Effector CD4-positive, alpha-beta T cell (primary cell): Measurements from ENCODE around the gene SLC25A44.

Experiments used
- DNase-seq: peaks from one replicate; pipeline ENCODE4 v3.0.0-alpha.2; 2020
- total RNA-seq: gene quantifications from one replicate; lab custom pipeline; 2026; lab: John Stamatoyannopoulos, UW

SLC25A44 gene
- total RNA-seq = 68.7 reads per million, percentile 75 among the genes with 10 or more reads in this experiment

- DNase-seq = peak; percentile 95
These were observed at the start of gene SLC25A44 for GRCh38 chr1:156193488-156194299. Gene SLC25A44 (plus strand): TSS chr1:156194104. CDS start chr1:156199848, 5,744 bp downstream.

- no peak for DNase-seq
These were observed 49.2 kb upstream of the SLC25A44 start for GRCh38 chr1:156144742-156145141.

- DNase-seq = no peak
These were observed 48.3 kb upstream of the SLC25A44 start for GRCh38 chr1:156145650-156146019.

GRCh38 chr1:156146020-156146768, 47.7 kb upstream of the SLC25A44 start:
- no peak for DNase-seq

- no peak for DNase-seq
These were observed 47.0 kb upstream of the SLC25A44 start for GRCh38 chr1:156146769-156147405.

GRCh38 chr1:156148216-156148615, 45.7 kb upstream of the SLC25A44 start:
- DNase-seq = no peak

- DNase-seq = no peak
These were observed 44.3 kb upstream of the SLC25A44 start for GRCh38 chr1:156149374-156150332.

- no peak for DNase-seq
These were observed 43.4 kb upstream of the SLC25A44 start for GRCh38 chr1:156150333-156151011.

GRCh38 chr1:156151093-156151688, 42.7 kb upstream of the SLC25A44 start:
- DNase-seq = no peak

- no peak for DNase-seq
These were observed 41.3 kb upstream of the SLC25A44 start for GRCh38 chr1:156152628-156153027.

GRCh38 chr1:156153362-156153761, 40.5 kb upstream of the SLC25A44 start, which contains the start of gene SEMA4A:
Gene SEMA4A (plus strand): TSS chr1:156153585. CDS start chr1:156154579, 994 bp downstream.
- no peak for DNase-seq

- DNase-seq = no peak
These were observed 39.6 kb upstream of the SLC25A44 start for GRCh38 chr1:156154317-156154749.

- no peak for DNase-seq
These were observed 38.0 kb upstream of the SLC25A44 start for GRCh38 chr1:156155756-156156510.

- no peak for DNase-seq
These were observed 36.4 kb upstream of the SLC25A44 start for GRCh38 chr1:156157506-156157905.

- no peak for DNase-seq
These were observed 35.9 kb upstream of the SLC25A44 start for GRCh38 chr1:156157966-156158365.

- DNase-seq = no peak
These were observed 33.7 kb upstream of the SLC25A44 start for GRCh38 chr1:156160000-156160742.

GRCh38 chr1:156160743-156161171, 33.1 kb upstream of the SLC25A44 start:
- DNase-seq = peak; percentile 55

GRCh38 chr1:156162430-156163037, 31.4 kb upstream of the SLC25A44 start:
- no peak for DNase-seq

GRCh38 chr1:156163712-156164111, 30.2 kb upstream of the SLC25A44 start:
- no peak for DNase-seq
